HepG2 (cell line): ENCODE results near the gene SAMD14. TPM values are rescaled to one million over a fixed set of nuclear protein-coding genes. Genes with fewer than 3 reads are reported as not detected.

ENCODE experiments used
- ATAC-seq: fragments of 200-7000 bp; cut with Tn5 transposase; 3 replicates; pipeline ENCODE4 v1.9.1; 2020; ENCODE audit warnings: mild to moderate bottlenecking, moderate library complexity
- BruUV-seq: library from RNA; stranded (reverse); fragments of 400-500 nt; replicated peaks from 2 replicates; lab custom pipeline; 2021; lab: Mats Ljungman, UMichigan
- CTCF ChIA-PET: fragments of 300-600 bp; formaldehyde crosslinking; extraction: SDS; loops from one replicate; lab custom pipeline; 2021; ENCODE audit warnings: low total read pairs, inconsistent platforms, low intra/inter-chr PET ratio; lab: Yijun Ruan, JAX
- POLR2A ChIA-PET: fragments of 350-600 bp; sonication (Branson Sonifier 250); formaldehyde crosslinking; loops from one replicate; lab custom pipeline; 2020; ENCODE audit warnings: antibody characterized with exemption, inconsistent platforms; lab: Yijun Ruan, JAX
- DNase-seq: peaks from one replicate; pipeline ENCODE4 v3.0.0-alpha.2; 2015; ENCODE audit warnings: low spot score
- FAIRE-seq: peaks from 3 replicates; lab custom pipeline; 2011; peaks lifted over from hg19 to GRCh38; lab: Jason Lieb, UNC
- H2AFZ ChIP-seq: one replicate; pipeline ENCODE4 v1.6.1; 2011; ENCODE audit warnings: low read length, inconsistent platforms
- H3K27ac ChIP-seq: fragments of 300-600 bp; 3 replicates; pipeline ENCODE4 v1.8.0; 2011; ENCODE audit warnings: mixed run types, mild to moderate bottlenecking, mixed read lengths, low read length, inconsistent platforms; ENCODE audit not compliant: insufficient read depth; ENCODE audit errors: extremely low read length
- H3K27me3 ChIP-seq, 2 experiments: fragments of 200-600 bp in 1 of 2; 2 replicates in 1 of 2; 3 replicates in 1 of 2; pipeline versions ENCODE4 v1.6.0 to v1.8.0; 2011; ENCODE audit warnings: low read length in 2 of 2, mild to moderate bottlenecking in 2 of 2, moderate library complexity in 2 of 2, inconsistent platforms in 1 of 2; ENCODE audit not compliant: insufficient read depth in 2 of 2, control insufficient read depth in 1 of 2
- H3K36me3 ChIP-seq, 2 experiments: fragments of 200-600 bp in 1 of 2; replicated peaks in 1 of 2; 2 replicates in 1 of 2; 3 replicates in 1 of 2; pipeline versions ENCODE4 v1.5.1 to v1.8.0; 2011; ENCODE audit warnings: low read length in 2 of 2, inconsistent platforms in 1 of 2; ENCODE audit not compliant: insufficient read depth in 2 of 2, control insufficient read depth in 1 of 2
- H3K4me1 ChIP-seq: 2 replicates; pipeline ENCODE4 v1.5.1; 2012; ENCODE audit warnings: low read length, inconsistent platforms; ENCODE audit not compliant: insufficient read depth
- H3K4me2 ChIP-seq: 2 replicates; pipeline ENCODE4 v1.6.0; 2011; ENCODE audit warnings: low read depth, low read length, inconsistent platforms
- H3K4me3 ChIP-seq, 3 experiments: fragments of 200-600 bp in 1 of 3; sonication (generic), shearing (Covaris generic) in 1 of 3; replicated peaks in 1 of 3; 2 replicates each; pipeline ENCODE4 v1.5.1; 2011 to 2016; ENCODE audit warnings: low read length in 3 of 3, inconsistent platforms in 2 of 3, low read depth in 2 of 3, mild to moderate bottlenecking in 2 of 3, control low read depth in 1 of 3, mixed read lengths in 1 of 3; ENCODE audit not compliant: insufficient read depth in 1 of 3
- H3K79me2 ChIP-seq: one replicate; pipeline ENCODE4 v1.6.1; 2011; ENCODE audit warnings: low read length, inconsistent platforms; ENCODE audit not compliant: insufficient read depth
- H3K9ac ChIP-seq: 2 replicates; pipeline ENCODE4 v1.6.0; 2011; ENCODE audit warnings: mild to moderate bottlenecking, low read depth, low read length, inconsistent platforms; ENCODE audit not compliant: insufficient read depth
- H3K9me3 ChIP-seq: 2 replicates; pipeline ENCODE4 v1.5.1; 2012; ENCODE audit warnings: mild to moderate bottlenecking, low read length
- H4K20me1 ChIP-seq: 2 replicates; pipeline ENCODE4 v1.6.0; 2011; ENCODE audit warnings: inconsistent platforms, mild to moderate bottlenecking, low read length, moderate library complexity; ENCODE audit not compliant: insufficient read depth
- ERF ChIP-seq: IDR thresholded peaks from 2 replicates; pipeline ENCODE4 v1.6.1; 2018; ENCODE audit warnings: missing biosample characterization, missing genetic modification reagents
- GABPB1 ChIP-seq: IDR thresholded peaks from 2 replicates; pipeline ENCODE4 v1.6.1; 2016; ENCODE audit warnings: mild to moderate bottlenecking, missing genetic modification reagents, moderate library complexity, missing compliant biosample characterization
- MIER2 ChIP-seq: IDR thresholded peaks from 2 replicates; pipeline ENCODE4 v1.6.1; 2016; ENCODE audit warnings: missing biosample characterization, missing genetic modification reagents
- RFXAP ChIP-seq: sonication (generic); formaldehyde crosslinking; IDR thresholded peaks from 2 replicates; pipeline ENCODE4 v1.4.0; 2020; ENCODE audit warnings: missing genetic modification reagents, borderline replicate concordance
- XRCC5 ChIP-seq: fragments of 200-400 bp; formaldehyde crosslinking; optimal IDR thresholded peaks from 2 replicates; pipeline ENCODE3; 2017; ENCODE audit warnings: mild to moderate bottlenecking, low read length
- ZBTB7A ChIP-seq: sonication (generic); formaldehyde crosslinking; IDR thresholded peaks from 2 replicates; pipeline ENCODE4 v1.8.0; 2022; ENCODE audit warnings: mild to moderate bottlenecking, missing genetic modification reagents
- ZBTB7B ChIP-seq: sonication (generic); formaldehyde crosslinking; IDR thresholded peaks from 2 replicates; pipeline ENCODE4 v1.4.0; 2020; ENCODE audit warnings: missing genetic modification reagents
- ZNF121 ChIP-seq: sonication (generic); formaldehyde crosslinking; IDR thresholded peaks from 2 replicates; pipeline ENCODE4 v1.5.0; 2020; ENCODE audit warnings: mild to moderate bottlenecking, missing genetic modification reagents
- ZNF17 ChIP-seq: sonication (generic); formaldehyde crosslinking; IDR thresholded peaks from 2 replicates; pipeline ENCODE4 v1.5.0; 2020; ENCODE audit warnings: mild to moderate bottlenecking, missing genetic modification reagents
- ZNF441 ChIP-seq: sonication (generic); formaldehyde crosslinking; IDR thresholded peaks from 2 replicates; pipeline ENCODE4 v1.7.0; 2021; ENCODE audit warnings: missing genetic modification reagents, borderline replicate concordance
- ZNF572 ChIP-seq: sonication (generic); formaldehyde crosslinking; IDR thresholded peaks from 2 replicates; pipeline ENCODE4 v1.5.1; 2020; ENCODE audit warnings: mild to moderate bottlenecking, missing genetic modification reagents
- WGBS: methylation state at CpG from one replicate; pipeline ENCODE4 v1.1.6; 2017; ENCODE audit warnings: low lambda C conversion rate; 5-methylcytosine and 5-hydroxymethylcytosine counted together
- in situ Hi-C: cut with HindIII; loops from 2 replicates; pipeline ENCODE4 v1.10.0; 2017; ENCODE audit warnings: low pct_unique_long_range_greater_than_20kb; ENCODE audit not compliant: extremely low pct_ligation_motif_present
- intact Hi-C: fragments of 100-400 bp; cut with micrococcal nuclease; formaldehyde crosslinking; loops from one replicate; pipeline ENCODE4 v1.10.0; 2022; ENCODE audit not compliant: unreplicated experiment
- polyA plus RNA-seq, 8 experiments: library from polyadenylated mRNA; depleted of rRNA in 3 of 8; stranded (reverse) in 7 of 8; unstranded in 1 of 8; fragments of >200 nt; fragmentation: Illumina TruSeq in 4 of 8; extraction: Trizol in 4 of 8; gene quantifications; 2 replicates each; pipeline versions ENCODE4 v1.2.1 to v1.2.3, GENCODE V29; 2011 to 2016; ENCODE audit warnings: low read depth in 4 of 8, missing spikeins in 1 of 8, mixed read lengths in 1 of 8; ENCODE audit not compliant: insufficient read depth in 1 of 8
- total RNA-seq, 5 experiments: library from RNA; depleted of rRNA; stranded (reverse); fragments of >200 nt; fragmentation: Illumina TruSeq; extraction: Trizol; gene quantifications; 2 replicates each; pipeline ENCODE4 v1.2.3, GENCODE V29; 2016; ENCODE audit warnings: low read depth in 1 of 5
- TF ChIP-seq, protein P1 (sequence below): sonication (generic); formaldehyde crosslinking; IDR thresholded peaks from 2 replicates; pipeline ENCODE4 v1.4.0; 2020; ENCODE audit warnings: mild to moderate bottlenecking, missing genetic modification reagents
- TF ChIP-seq, protein P2 (sequence below): sonication (generic); formaldehyde crosslinking; IDR thresholded peaks from 2 replicates; pipeline ENCODE4 v1.5.0; 2020; ENCODE audit warnings: mild to moderate bottlenecking, missing genetic modification reagents, borderline replicate concordance
- TF ChIP-seq, protein P3 (sequence below): sonication (generic); formaldehyde crosslinking; IDR thresholded peaks from 2 replicates; pipeline ENCODE4 v1.4.0; 2020; ENCODE audit warnings: mild to moderate bottlenecking, missing genetic modification reagents
- TF ChIP-seq, protein P4 (sequence below): sonication (generic); formaldehyde crosslinking; IDR thresholded peaks from 2 replicates; pipeline ENCODE4 v1.4.0; 2020; ENCODE audit warnings: missing genetic modification reagents, borderline replicate concordance

Gene SAMD14
- total and polyA plus RNA-seq, 2 of the 13 experiments (the other 11 are each of a cell fraction or from before 2014, with no cell fraction given) = 0.07 to 0.22 TPM

DNA sequence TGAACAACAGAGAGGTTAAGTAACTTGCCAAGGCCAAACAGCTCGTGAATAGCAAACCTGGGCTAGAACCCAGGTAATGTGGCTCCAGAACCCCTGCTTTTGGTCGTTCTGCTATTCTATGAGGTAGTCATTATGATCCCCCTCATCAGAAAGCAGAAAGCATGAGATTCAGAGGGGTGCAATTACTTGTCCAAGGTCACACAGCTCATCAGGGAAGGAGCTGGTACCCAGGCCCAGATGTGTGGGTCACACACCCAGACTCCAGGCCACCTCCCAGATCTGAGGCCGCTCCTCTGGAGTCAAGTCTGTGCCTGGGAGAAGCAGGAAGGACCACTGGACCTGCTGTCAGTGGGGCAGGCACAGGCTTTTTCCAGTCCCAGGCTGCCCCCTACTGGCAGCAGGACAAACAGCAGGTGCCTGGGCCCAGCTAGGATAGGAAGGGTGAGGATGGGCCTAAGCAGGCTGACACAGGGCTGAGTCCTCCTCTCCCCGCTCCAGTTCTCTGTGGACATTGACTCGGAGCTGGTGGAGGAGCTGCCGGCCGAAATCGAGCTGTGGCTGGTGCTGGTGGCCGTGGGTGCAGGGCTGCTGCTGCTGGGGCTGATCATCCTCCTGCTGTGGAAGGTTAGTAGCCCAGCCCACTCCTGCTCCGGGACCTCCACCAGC lies 42.6 kb downstream of the SAMD14 start:
- DNase-seq (peak; percentile 66), FAIRE-seq (peak; percentile 87), ATAC-seq (peak; percentile 96)
- Histone ChIP-seq H4K20me1 (no peaks in the 10 kb centered on the region), H3K9ac (no peak overlapping the region), H3K27ac (no peak overlapping the region), H3K27me3 (peaks cover 6 to 22% of the 10 kb centered on the region in 2 experiments; a peak in 4 of 5 replicates), H3K9me3 (no peaks in the 10 kb centered on the region), H2AFZ (no peak overlapping the region), H3K36me3 (no peaks in the 10 kb centered on the region), H3K4me2 (no peak overlapping the region), H3K79me2 (no peaks in the 10 kb centered on the region), H3K4me1 (no peaks in the 10 kb centered on the region), H3K4me3 (no peak overlapping the region)
- 2% methylated on average over 10 of the region's 10 CpGs for WGBS
- BruUV-seq = no TSS peak
- in situ Hi-C loops = loop anchor here (5.0 to 10.0 kb wide), 2 partner anchors 60 to 223 kb away; no protein-coding TSS in a partner anchor
- POLR2A ChIA-PET = interaction anchor here (0.6 kb wide), 1 partner anchor 53 kb away, joined by 3 read pairs; no protein-coding TSS in a partner anchor
- intact Hi-C loops = loop anchor here (1.0 to 10.0 kb wide), 2 partner anchors 60 to 223 kb away; no protein-coding TSS in a partner anchor
- CTCF ChIA-PET = interaction anchor here (0.9 to 3.5 kb wide), 3 partner anchors 57 to 226 kb away, joined by 3 to 71 read pairs (median 4); no protein-coding TSS in a partner anchor
- TF ChIP-seq ERF (CRISPR knock-in tag) = peak; percentile 52; the same call in 1 of the 2 replicates
- peak; percentile 98 for TF ChIP-seq ZNF121 (CRISPR knock-in tag)
- peak; percentile 85 for TF ChIP-seq XRCC5
- TF ChIP-seq ZNF17 (CRISPR knock-in tag) = no peak
- peak; percentile 28; the same call in 1 of the 2 replicates for TF ChIP-seq GABPB1 (CRISPR knock-in tag)
- TF ChIP-seq, protein P1, sequence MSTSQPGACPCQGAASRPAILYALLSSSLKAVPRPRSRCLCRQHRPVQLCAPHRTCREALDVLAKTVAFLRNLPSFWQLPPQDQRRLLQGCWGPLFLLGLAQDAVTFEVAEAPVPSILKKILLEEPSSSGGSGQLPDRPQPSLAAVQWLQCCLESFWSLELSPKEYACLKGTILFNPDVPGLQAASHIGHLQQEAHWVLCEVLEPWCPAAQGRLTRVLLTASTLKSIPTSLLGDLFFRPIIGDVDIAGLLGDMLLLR (CRISPR knock-in tag) = peak; percentile 42; the same call in 1 of the 2 replicates
- 0 out of 2 replicates have a peak, but pooled peaks have one; percentile 36 for TF ChIP-seq ZNF572 (CRISPR knock-in tag)
- no peak for TF ChIP-seq ZBTB7A (CRISPR knock-in tag)
- TF ChIP-seq, protein P2, sequence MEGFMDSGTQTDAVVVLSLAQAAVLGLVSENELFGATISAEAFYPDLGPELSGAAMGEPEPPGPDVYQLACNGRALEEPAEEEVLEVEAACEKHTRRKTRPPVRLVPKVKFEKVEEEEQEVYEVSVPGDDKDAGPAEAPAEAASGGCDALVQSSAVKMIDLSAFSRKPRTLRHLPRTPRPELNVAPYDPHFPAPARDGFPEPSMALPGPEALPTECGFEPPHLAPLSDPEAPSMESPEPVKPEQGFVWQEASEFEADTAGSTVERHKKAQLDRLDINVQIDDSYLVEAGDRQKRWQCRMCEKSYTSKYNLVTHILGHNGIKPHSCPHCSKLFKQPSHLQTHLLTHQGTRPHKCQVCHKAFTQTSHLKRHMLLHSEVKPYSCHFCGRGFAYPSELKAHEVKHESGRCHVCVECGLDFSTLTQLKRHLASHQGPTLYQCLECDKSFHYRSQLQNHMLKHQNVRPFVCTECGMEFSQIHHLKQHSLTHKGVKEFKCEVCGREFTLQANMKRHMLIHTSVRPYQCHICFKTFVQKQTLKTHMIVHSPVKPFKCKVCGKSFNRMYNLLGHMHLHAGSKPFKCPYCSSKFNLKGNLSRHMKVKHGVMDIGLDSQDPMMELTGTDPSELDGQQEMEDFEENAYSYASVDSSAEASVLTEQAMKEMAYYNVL = no peak
- TF ChIP-seq ZBTB7B (CRISPR knock-in tag) = 0 out of 2 replicates have a peak, but pooled peaks have one; percentile 27
- TF ChIP-seq ZNF441 = no peak
- 0 out of 2 replicates have a peak, but pooled peaks have one; percentile 48 for TF ChIP-seq MIER2 (CRISPR knock-in tag)
- TF ChIP-seq, protein P3, sequence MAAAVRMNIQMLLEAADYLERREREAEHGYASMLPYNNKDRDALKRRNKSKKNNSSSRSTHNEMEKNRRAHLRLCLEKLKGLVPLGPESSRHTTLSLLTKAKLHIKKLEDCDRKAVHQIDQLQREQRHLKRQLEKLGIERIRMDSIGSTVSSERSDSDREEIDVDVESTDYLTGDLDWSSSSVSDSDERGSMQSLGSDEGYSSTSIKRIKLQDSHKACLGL (CRISPR knock-in tag) = 0 out of 2 replicates have a peak, but pooled peaks have one; percentile 31
- TF ChIP-seq, protein P4, sequence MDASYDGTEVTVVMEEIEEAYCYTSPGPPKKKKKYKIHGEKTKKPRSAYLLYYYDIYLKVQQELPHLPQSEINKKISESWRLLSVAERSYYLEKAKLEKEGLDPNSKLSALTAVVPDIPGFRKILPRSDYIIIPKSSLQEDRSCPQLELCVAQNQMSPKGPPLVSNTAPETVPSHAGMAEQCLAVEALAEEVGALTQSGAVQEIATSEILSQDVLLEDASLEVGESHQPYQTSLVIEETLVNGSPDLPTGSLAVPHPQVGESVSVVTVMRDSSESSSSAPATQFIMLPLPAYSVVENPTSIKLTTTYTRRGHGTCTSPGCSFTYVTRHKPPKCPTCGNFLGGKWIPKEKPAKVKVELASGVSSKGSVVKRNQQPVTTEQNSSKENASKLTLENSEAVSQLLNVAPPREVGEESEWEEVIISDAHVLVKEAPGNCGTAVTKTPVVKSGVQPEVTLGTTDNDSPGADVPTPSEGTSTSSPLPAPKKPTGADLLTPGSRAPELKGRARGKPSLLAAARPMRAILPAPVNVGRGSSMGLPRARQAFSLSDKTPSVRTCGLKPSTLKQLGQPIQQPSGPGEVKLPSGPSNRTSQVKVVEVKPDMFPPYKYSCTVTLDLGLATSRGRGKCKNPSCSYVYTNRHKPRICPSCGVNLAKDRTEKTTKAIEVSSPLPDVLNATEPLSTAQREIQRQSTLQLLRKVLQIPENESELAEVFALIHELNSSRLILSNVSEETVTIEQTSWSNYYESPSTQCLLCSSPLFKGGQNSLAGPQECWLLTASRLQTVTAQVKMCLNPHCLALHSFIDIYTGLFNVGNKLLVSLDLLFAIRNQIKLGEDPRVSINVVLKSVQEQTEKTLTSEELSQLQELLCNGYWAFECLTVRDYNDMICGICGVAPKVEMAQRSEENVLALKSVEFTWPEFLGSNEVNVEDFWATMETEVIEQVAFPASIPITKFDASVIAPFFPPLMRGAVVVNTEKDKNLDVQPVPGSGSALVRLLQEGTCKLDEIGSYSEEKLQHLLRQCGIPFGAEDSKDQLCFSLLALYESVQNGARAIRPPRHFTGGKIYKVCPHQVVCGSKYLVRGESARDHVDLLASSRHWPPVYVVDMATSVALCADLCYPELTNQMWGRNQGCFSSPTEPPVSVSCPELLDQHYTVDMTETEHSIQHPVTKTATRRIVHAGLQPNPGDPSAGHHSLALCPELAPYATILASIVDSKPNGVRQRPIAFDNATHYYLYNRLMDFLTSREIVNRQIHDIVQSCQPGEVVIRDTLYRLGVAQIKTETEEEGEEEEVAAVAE (CRISPR knock-in tag) = peak; percentile 51; the same call in 1 of the 2 replicates
- TF ChIP-seq RFXAP (CRISPR knock-in tag) = peak; percentile 32; the same call in 1 of the 2 replicates
